H1 (cell line): ENCODE measurements around the gene GLTP. TPM values are rescaled to one million over a fixed set of nuclear protein-coding genes. Genes with fewer than 3 reads are reported as not detected.

Source experiments
- USF2 ChIP-seq: IDR thresholded peaks from 2 replicates; pipeline ENCODE4 v1.6.1; 2011; ENCODE audit warnings: low read length, improper control_type of control experiment
- polyA plus RNA-seq, 7 experiments: library from polyadenylated mRNA; depleted of rRNA in 3 of 7; stranded (reverse) in 5 of 7; unstranded in 2 of 7; fragments of >200 nt in 5 of 7; fragments of 200-250 nt in 2 of 7; gene quantifications; 1 replicate in 5 of 7; 2 replicates in 1 of 7; 4 replicates in 1 of 7; pipeline versions ENCODE4 v1.2.1 to v1.2.3, GENCODE V29; 2011 to 2013; ENCODE audit warnings: missing spikeins in 2 of 7, mixed read lengths in 2 of 7
- total RNA-seq: library from RNA; stranded (reverse); fragmentation: NEBNext Ultra II Directional; extraction: Animal tissue kit (Norgen Biotek cat#: 25700); gene quantifications from 2 replicates; pipeline ENCODE4 v1.2.1, GENCODE V29; 2021

The GLTP gene
- total and polyA plus RNA-seq, 2 of the 8 experiments (the other 6 are each of a cell fraction or from before 2014, with no cell fraction given), result 9.8 to 26.1 TPM

DNA sequence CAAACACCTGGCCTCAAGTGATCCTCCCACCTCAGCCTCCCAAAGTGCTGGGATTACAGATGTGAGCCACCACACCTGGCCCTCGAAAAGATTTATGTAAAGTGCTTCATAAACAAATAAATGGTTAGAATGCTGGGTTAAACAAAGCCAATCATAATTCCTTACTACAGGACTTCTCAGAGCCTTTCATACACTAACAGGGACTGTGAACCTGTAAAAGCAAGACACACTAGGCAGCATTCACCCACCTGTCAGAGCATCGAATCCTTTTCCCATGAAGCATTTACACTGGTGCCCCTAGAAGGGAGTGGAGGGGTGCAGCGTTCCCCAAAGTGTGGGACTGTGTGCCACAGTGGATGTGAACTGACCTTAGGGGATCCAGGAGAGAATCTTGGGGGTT, 76.7 kb downstream of the GLTP start (continued):
- no peak for TF ChIP-seq USF2
